Thyroid gland (tissue), 4 donors: Measurements from ENCODE around the gene GPNMB.

Experiments used
- POLR2A ChIP-seq, 2 donors: fragments of 450-650 bp; IDR thresholded peaks; one replicate each; pipeline ENCODE4 v1.6.1; 2017; ENCODE audit warnings: antibody characterized with exemption in 2 of 2, mild to moderate bottlenecking in 2 of 2, moderate library complexity in 1 of 2
- TF ChIP-seq, protein P1 (sequence below), 6 experiments: fragments of 200-600 bp in 3 of 6; fragments of 450-650 bp in 3 of 6; sonication (generic) in 3 of 6; IDR thresholded peaks; one replicate each; pipeline ENCODE4 v1.5.1; 2016 to 2019; ENCODE audit warnings: antibody characterized with exemption in 6 of 6, mild to moderate bottlenecking in 2 of 6, inconsistent platforms in 1 of 6, moderate library complexity in 1 of 6

DNA sequence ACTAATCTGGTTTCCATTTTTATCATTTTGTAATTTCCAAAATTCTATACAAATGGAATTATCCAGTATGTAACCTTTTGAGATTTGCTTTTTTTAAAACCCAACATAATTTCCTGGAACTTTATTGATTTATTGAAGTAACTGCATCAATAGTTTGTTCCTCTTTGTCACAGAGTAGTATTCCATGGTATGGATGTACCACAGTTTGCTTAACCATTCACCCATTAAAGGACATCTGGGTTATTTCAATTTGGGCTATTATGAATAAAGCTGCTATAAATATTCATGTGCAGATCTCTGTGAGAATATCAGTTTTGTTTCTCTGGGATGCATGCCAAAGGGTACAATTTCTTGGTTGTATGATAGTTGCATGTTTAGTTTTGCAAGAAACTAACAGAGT lies 2.9 kb downstream of the GPNMB start:
- TF ChIP-seq, protein P1, sequence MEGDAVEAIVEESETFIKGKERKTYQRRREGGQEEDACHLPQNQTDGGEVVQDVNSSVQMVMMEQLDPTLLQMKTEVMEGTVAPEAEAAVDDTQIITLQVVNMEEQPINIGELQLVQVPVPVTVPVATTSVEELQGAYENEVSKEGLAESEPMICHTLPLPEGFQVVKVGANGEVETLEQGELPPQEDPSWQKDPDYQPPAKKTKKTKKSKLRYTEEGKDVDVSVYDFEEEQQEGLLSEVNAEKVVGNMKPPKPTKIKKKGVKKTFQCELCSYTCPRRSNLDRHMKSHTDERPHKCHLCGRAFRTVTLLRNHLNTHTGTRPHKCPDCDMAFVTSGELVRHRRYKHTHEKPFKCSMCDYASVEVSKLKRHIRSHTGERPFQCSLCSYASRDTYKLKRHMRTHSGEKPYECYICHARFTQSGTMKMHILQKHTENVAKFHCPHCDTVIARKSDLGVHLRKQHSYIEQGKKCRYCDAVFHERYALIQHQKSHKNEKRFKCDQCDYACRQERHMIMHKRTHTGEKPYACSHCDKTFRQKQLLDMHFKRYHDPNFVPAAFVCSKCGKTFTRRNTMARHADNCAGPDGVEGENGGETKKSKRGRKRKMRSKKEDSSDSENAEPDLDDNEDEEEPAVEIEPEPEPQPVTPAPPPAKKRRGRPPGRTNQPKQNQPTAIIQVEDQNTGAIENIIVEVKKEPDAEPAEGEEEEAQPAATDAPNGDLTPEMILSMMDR (IDR thresholded peaks at IDR 0.05), result no peak
- no peak for TF ChIP-seq POLR2A (IDR thresholded peaks at IDR 0.05)
